Activated CD8-positive, alpha-beta memory T cell treated with anti-CD3 and anti-CD28 coated beads for 24 hours (primary cell): ENCODE data around the gene TOR1AIP1.

ENCODE experiments used
- DNase-seq: peaks from one replicate; pipeline ENCODE4 v3.0.0-alpha.2; 2020

TOR1AIP1 gene

GRCh38 chr1:179883040-179883744 is 1.1 kb downstream of the TOR1AIP1 start:
- no peak for DNase-seq

- DNase-seq: peak; percentile 61
Observed at GRCh38 chr1:179883745-179884138, 1.7 kb downstream of the TOR1AIP1 start.

- no peak for DNase-seq
Observed at GRCh38 chr1:179888071-179888470, 6.0 kb downstream of the TOR1AIP1 start.

- DNase-seq: no peak
Observed at GRCh38 chr1:179889589-179889988, 7.5 kb downstream of the TOR1AIP1 start.

- DNase-seq: no peak
Observed at GRCh38 chr1:179910934-179911333, 28.8 kb downstream of the TOR1AIP1 start.

GRCh38 chr1:179911812-179912211 is 29.7 kb downstream of the TOR1AIP1 start:
- DNase-seq: no peak

GRCh38 chr1:179917601-179918429 is 35.7 kb downstream of the TOR1AIP1 start:
- no peak for DNase-seq

GRCh38 chr1:179921472-179921871 is 39.4 kb downstream of the TOR1AIP1 start:
- no peak for DNase-seq

- DNase-seq: no peak
Observed at GRCh38 chr1:179921981-179922872, 40.1 kb downstream of the TOR1AIP1 start.

- no peak for DNase-seq
Observed at GRCh38 chr1:179923029-179923428, 40.9 kb downstream of the TOR1AIP1 start.

GRCh38 chr1:179924268-179924667 is 42.2 kb downstream of the TOR1AIP1 start:
- DNase-seq: no peak

GRCh38 chr1:179925302-179925701 is 43.2 kb downstream of the TOR1AIP1 start:
- no peak for DNase-seq

GRCh38 chr1:179925922-179926849 is 44.1 kb downstream of the TOR1AIP1 start:
- DNase-seq: no peak

GRCh38 chr1:179926850-179927205 is 44.7 kb downstream of the TOR1AIP1 start:
- no peak for DNase-seq

- no peak for DNase-seq
Observed at GRCh38 chr1:179929955-179930798, 48.1 kb downstream of the TOR1AIP1 start.

GRCh38 chr1:179930867-179931266 is 48.8 kb downstream of the TOR1AIP1 start:
- DNase-seq: no peak

- DNase-seq: no peak
Observed at GRCh38 chr1:179933219-179933618, 51.1 kb downstream of the TOR1AIP1 start.

- no peak for DNase-seq
Observed at GRCh38 chr1:179935909-179936496, 53.9 kb downstream of the TOR1AIP1 start.

GRCh38 chr1:179937668-179938254 is 55.7 kb downstream of the TOR1AIP1 start:
- no peak for DNase-seq

GRCh38 chr1:179938752-179939151 is 56.7 kb downstream of the TOR1AIP1 start:
- DNase-seq: no peak
